Stimulated activated naive CD8-positive, alpha-beta T cell treated with anti-CD3 and anti-CD28 coated beads, Interleukin-15, amount 100 ng/mL, for 72 hours (primary cell): Measurements from ENCODE around the gene ARMC9.
A peak's percentile ranks its signal among the peaks of the same experiment; 100 is the strongest.

Experiments used
- ATAC-seq: fragments of 150-1000 bp; cut with Tn5 transposase; 2 replicates; pipeline ENCODE4 v1.10.0; 2021; ENCODE audit warnings: mild to moderate bottlenecking, moderate library complexity
- DNase-seq, 2 donors: peaks; one replicate each; pipeline ENCODE4 v3.0.0; 2021 to 2022
- H3K27ac Mint-ChIP-seq, 2 donors: one replicate each; pipeline ENCODE4 v1.8.0; 2022; ENCODE audit warnings: mild to moderate bottlenecking in 2 of 2, mixed read lengths in 2 of 2, moderate library complexity in 2 of 2
- H3K27me3 Mint-ChIP-seq: one replicate; pipeline ENCODE4 v1.8.0; 2022; ENCODE audit warnings: mixed read lengths
- H3K4me1 Mint-ChIP-seq: one replicate; pipeline ENCODE4 v1.8.0; 2022; ENCODE audit warnings: mild to moderate bottlenecking, mixed read lengths
- H3K4me3 Mint-ChIP-seq, 2 donors: one replicate each; pipeline ENCODE4 v1.8.0; 2022; ENCODE audit warnings: mild to moderate bottlenecking in 2 of 2, mixed read lengths in 2 of 2, moderate library complexity in 1 of 2
- H3K9me3 Mint-ChIP-seq, 2 donors: one replicate each; pipeline ENCODE4 v1.8.0; 2022; ENCODE audit warnings: mixed read lengths in 2 of 2

The ARMC9 gene

GRCh38 chr2:231409776-231410175 is 211.3 kb downstream of the ARMC9 start:
- Mint-ChIP-seq H3K9me3 (peaks cover 8 to 14% of the 10 kb centered on the region in 2 donors), H3K27ac (no peak overlapping the region), H3K4me1 (peaks cover 29% of the 10 kb centered on the region)

GRCh38 chr2:231410293-231411004 is 212.0 kb downstream of the ARMC9 start:
- Mint-ChIP-seq H3K4me3 (no peak overlapping the region), H3K27me3 (peaks cover 52% of the 10 kb centered on the region), H3K4me1 (peaks cover 22% of the 10 kb centered on the region), H3K9me3 (peaks cover 8 to 14% of the 10 kb centered on the region in 2 donors), H3K27ac (peak overlapping the region in 1 of 2 donors; percentile 71)
- DNase-seq: no peak
- ATAC-seq: no peak

More at GRCh38 chr2:231409776-231410175, 211.3 kb downstream of the ARMC9 start:
- ATAC-seq (no peak), DNase-seq (no peak)
- peaks cover 46% of the 10 kb centered on the region for H3K27me3 Mint-ChIP-seq
- no peak overlapping the region for H3K4me3 Mint-ChIP-seq

- H3K27ac Mint-ChIP-seq: no peak overlapping the region
- no peak for ATAC-seq
- peak overlapping the region; percentile 54 to 69 for H3K4me3 Mint-ChIP-seq
- peaks cover 15% of the 10 kb centered on the region for H3K4me1 Mint-ChIP-seq
- peaks cover 8 to 14% of the 10 kb centered on the region in 2 donors for H3K9me3 Mint-ChIP-seq
- peaks cover 53% of the 10 kb centered on the region for H3K27me3 Mint-ChIP-seq
- DNase-seq: no peak
Observed at GRCh38 chr2:231411237-231411636, 212.8 kb downstream of the ARMC9 start.

GRCh38 chr2:231411831-231412617 is 213.6 kb downstream of the ARMC9 start:
- H3K4me3 Mint-ChIP-seq: peak overlapping the region; percentile 54 to 69
- DNase-seq (peak; percentile 77 to 86), ATAC-seq (peak; percentile 99)
- H3K4me1 Mint-ChIP-seq: peaks cover 7% of the 10 kb centered on the region
- no peak overlapping the region for H3K27ac Mint-ChIP-seq
- H3K9me3 Mint-ChIP-seq: peaks cover 8 to 14% of the 10 kb centered on the region in 2 donors
- H3K27me3 Mint-ChIP-seq: peaks cover 53% of the 10 kb centered on the region

- Mint-ChIP-seq H3K4me1 (peaks cover 5% of the 10 kb centered on the region), H3K9me3 (peaks cover 8 to 14% of the 10 kb centered on the region in 2 donors), H3K27ac (no peak overlapping the region), H3K4me3 (peak overlapping the region; percentile 54 to 55), H3K27me3 (peaks cover 53% of the 10 kb centered on the region)
- ATAC-seq (no peak), DNase-seq (no peak)
Observed at GRCh38 chr2:231412618-231412963, 214.2 kb downstream of the ARMC9 start.

GRCh38 chr2:231413456-231413855 is 215.0 kb downstream of the ARMC9 start:
- ATAC-seq (no peak), DNase-seq (no peak)
- no peak overlapping the region for H3K4me3 Mint-ChIP-seq
- peaks cover 53% of the 10 kb centered on the region for H3K27me3 Mint-ChIP-seq
- H3K4me1 Mint-ChIP-seq: peaks cover 5% of the 10 kb centered on the region
- H3K9me3 Mint-ChIP-seq: peaks cover 8 to 14% of the 10 kb centered on the region in 2 donors
- no peak overlapping the region for H3K27ac Mint-ChIP-seq

GRCh38 chr2:231413921-231414476 is 215.6 kb downstream of the ARMC9 start:
- H3K4me3 Mint-ChIP-seq: no peak overlapping the region
- H3K27me3 Mint-ChIP-seq: peaks cover 53% of the 10 kb centered on the region
- H3K27ac Mint-ChIP-seq: no peak overlapping the region

GRCh38 chr2:231415029-231415428 is 216.6 kb downstream of the ARMC9 start:
- H3K27ac Mint-ChIP-seq: no peak overlapping the region
- H3K4me3 Mint-ChIP-seq: no peak overlapping the region
- ATAC-seq: no peak
- peaks cover 52% of the 10 kb centered on the region for H3K27me3 Mint-ChIP-seq
- no peak for DNase-seq
- H3K9me3 Mint-ChIP-seq: peaks cover 8 to 13% of the 10 kb centered on the region in 2 donors
- H3K4me1 Mint-ChIP-seq: peaks cover 5% of the 10 kb centered on the region

More at GRCh38 chr2:231413921-231414476, 215.6 kb downstream of the ARMC9 start:
- ATAC-seq (no peak), DNase-seq (no peak)
- peaks cover 8 to 14% of the 10 kb centered on the region in 2 donors for H3K9me3 Mint-ChIP-seq
- H3K4me1 Mint-ChIP-seq: peaks cover 5% of the 10 kb centered on the region

- no peaks in the 10 kb centered on the region for H3K9me3 Mint-ChIP-seq
- H3K4me1 Mint-ChIP-seq: no peaks in the 10 kb centered on the region
- H3K27me3 Mint-ChIP-seq: peaks cover 12% of the 10 kb centered on the region
- ATAC-seq: no peak
- peak overlapping the region in 1 of 2 donors; percentile 13 for H3K27ac Mint-ChIP-seq
- no peak for DNase-seq
- no peak overlapping the region for H3K4me3 Mint-ChIP-seq
Observed at GRCh38 chr2:231418820-231419640, 220.6 kb downstream of the ARMC9 start.

GRCh38 chr2:231421051-231421580 is 222.7 kb downstream of the ARMC9 start:
- no peaks in the 10 kb centered on the region for H3K9me3 Mint-ChIP-seq
- no peak overlapping the region for H3K27ac Mint-ChIP-seq
- DNase-seq: no peak
- peaks cover 5% of the 10 kb centered on the region for H3K4me1 Mint-ChIP-seq
- no peaks in the 10 kb centered on the region for H3K27me3 Mint-ChIP-seq
- H3K4me3 Mint-ChIP-seq: no peak overlapping the region
- ATAC-seq: no peak

GRCh38 chr2:231422056-231422455 is 223.6 kb downstream of the ARMC9 start:
- no peak overlapping the region for H3K4me3 Mint-ChIP-seq
- peaks cover 11% of the 10 kb centered on the region for H3K4me1 Mint-ChIP-seq
- DNase-seq (no peak), ATAC-seq (no peak)
- no peaks in the 10 kb centered on the region for H3K9me3 Mint-ChIP-seq
- H3K27ac Mint-ChIP-seq: no peak overlapping the region
- no peaks in the 10 kb centered on the region for H3K27me3 Mint-ChIP-seq

GRCh38 chr2:231423176-231423575 is 224.7 kb downstream of the ARMC9 start:
- Mint-ChIP-seq H3K4me3 (no peak overlapping the region), H3K4me1 (peaks cover 11% of the 10 kb centered on the region), H3K9me3 (no peaks in the 10 kb centered on the region), H3K27ac (no peak overlapping the region), H3K27me3 (no peaks in the 10 kb centered on the region)
- DNase-seq (no peak), ATAC-seq (no peak)
